Measurements from ENCODE around the gene CNOT1. TPM values are rescaled to one million over a fixed set of nuclear protein-coding genes. Genes with fewer than 3 reads are reported as not detected.

The CNOT1 gene
- total RNA-seq, 4 donors from 2014 or later, result 69.4 to 173 (median 151) TPM

DNA sequence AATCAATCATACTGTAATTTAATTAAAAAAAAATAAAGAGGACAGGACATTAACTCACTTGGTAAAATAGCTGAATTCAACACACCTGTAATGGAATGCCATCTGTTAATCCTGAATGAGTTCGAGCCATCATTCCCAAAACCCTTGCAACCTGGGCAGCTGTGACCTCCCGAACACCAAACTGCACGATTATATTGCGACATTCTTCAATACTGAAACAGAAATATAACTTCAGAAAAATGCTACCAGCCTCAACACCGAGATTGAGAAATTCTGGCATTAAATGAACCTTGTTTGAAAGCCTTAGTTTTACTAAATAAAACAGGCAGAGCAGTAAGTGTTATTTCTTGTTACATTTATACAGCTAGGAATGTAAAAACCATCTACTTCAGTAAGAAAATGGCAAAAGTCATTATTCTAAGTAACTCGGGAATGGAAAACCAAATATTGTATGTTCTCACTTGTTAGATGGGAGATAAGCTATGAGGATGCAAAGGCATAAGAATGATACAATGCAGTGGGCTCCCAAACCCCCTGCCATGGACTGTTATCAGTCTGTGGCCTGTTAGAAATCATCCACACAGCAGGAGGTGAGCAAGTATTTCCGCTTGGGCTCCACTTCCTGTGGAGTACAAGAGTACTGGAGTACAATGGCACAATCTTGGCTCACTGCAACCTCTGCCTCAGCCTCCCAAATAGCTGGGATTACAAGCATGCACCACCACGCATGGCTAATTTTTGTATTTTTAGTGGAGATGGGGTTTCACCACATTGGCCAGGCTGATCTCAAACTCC lies 46.5 kb downstream of the CNOT1 start:
- no peak for DNase-seq
- TF ChIP-seq, protein P1, sequence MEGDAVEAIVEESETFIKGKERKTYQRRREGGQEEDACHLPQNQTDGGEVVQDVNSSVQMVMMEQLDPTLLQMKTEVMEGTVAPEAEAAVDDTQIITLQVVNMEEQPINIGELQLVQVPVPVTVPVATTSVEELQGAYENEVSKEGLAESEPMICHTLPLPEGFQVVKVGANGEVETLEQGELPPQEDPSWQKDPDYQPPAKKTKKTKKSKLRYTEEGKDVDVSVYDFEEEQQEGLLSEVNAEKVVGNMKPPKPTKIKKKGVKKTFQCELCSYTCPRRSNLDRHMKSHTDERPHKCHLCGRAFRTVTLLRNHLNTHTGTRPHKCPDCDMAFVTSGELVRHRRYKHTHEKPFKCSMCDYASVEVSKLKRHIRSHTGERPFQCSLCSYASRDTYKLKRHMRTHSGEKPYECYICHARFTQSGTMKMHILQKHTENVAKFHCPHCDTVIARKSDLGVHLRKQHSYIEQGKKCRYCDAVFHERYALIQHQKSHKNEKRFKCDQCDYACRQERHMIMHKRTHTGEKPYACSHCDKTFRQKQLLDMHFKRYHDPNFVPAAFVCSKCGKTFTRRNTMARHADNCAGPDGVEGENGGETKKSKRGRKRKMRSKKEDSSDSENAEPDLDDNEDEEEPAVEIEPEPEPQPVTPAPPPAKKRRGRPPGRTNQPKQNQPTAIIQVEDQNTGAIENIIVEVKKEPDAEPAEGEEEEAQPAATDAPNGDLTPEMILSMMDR (IDR thresholded peaks at IDR 0.05), result no peak
- TF ChIP-seq POLR2A (IDR thresholded peaks at IDR 0.05), result no peak
- Histone ChIP-seq H3K9me3 (no peaks in the 10 kb centered on the region), H3K4me1 (no peaks in the 10 kb centered on the region), H3K4me3 (no peak overlapping the region), H3K27me3 (no peaks in the 10 kb centered on the region), H3K36me3 (no peaks in the 10 kb centered on the region), H3K27ac (no peak overlapping the region)
- intact Hi-C loops (cut with DNase I; ENCODE audit: low total_unique reads), result no loop called here

DNA sequence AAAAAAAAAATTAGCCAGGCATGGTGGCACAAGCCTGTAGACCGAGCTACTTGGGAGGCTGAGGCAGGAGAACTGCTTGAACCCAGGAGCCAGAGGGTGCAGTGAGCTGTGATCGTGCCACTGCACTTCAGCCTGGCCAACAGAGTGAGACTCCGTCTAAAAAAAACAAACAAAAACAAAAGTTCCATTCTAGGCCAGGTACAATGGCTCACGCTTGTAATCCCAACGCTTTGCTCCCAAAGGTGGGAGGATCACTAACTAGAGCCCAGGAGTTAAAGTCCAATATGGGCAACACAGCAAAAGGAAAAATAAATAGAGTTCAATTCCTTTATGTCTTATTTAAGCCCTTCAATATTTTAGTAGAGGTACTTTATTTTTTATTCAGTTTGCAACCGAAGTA lies 47.5 kb downstream of the CNOT1 start:
- Histone ChIP-seq H3K27ac (no peak overlapping the region), H3K9me3 (no peaks in the 10 kb centered on the region), H3K4me3 (no peak overlapping the region), H3K4me1 (no peaks in the 10 kb centered on the region), H3K27me3 (no peaks in the 10 kb centered on the region), H3K36me3 (no peaks in the 10 kb centered on the region)
- no peak for TF ChIP-seq POLR2A (IDR thresholded peaks at IDR 0.05)
- TF ChIP-seq, protein P1 (IDR thresholded peaks at IDR 0.05), result no peak
- no peak for DNase-seq
- intact Hi-C loops (cut with DNase I; ENCODE audit: low total_unique reads), result no loop called here

DNA sequence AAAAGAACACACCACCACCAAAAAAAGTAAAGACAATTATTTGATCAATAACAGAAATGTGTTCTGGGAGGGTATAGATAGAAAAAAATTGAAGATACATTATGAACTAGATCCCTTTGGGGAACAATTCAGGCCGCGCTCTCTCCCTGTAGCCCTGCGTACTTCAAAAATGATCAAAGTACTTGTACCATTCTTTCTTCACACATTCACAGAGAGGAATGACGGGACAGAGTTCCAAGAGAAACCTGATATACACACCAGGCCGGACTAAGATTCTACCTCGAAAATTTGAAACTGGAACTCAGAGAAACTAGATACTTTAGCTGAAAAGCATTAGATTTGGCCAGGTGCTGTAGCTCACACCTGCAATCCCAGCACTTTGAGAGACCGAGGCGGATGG lies 50.0 kb downstream of the CNOT1 start:
- intact Hi-C loops (cut with DNase I; ENCODE audit: low total_unique reads), result no loop called here
- Histone ChIP-seq H3K36me3 (no peaks in the 10 kb centered on the region), H3K27me3 (no peaks in the 10 kb centered on the region), H3K9me3 (no peaks in the 10 kb centered on the region), H3K27ac (no peak overlapping the region), H3K4me3 (no peak overlapping the region), H3K4me1 (no peaks in the 10 kb centered on the region)
- no peak for TF ChIP-seq POLR2A (IDR thresholded peaks at IDR 0.05)
- TF ChIP-seq, protein P1 (IDR thresholded peaks at IDR 0.05), result no peak
- no peak for DNase-seq

DNA sequence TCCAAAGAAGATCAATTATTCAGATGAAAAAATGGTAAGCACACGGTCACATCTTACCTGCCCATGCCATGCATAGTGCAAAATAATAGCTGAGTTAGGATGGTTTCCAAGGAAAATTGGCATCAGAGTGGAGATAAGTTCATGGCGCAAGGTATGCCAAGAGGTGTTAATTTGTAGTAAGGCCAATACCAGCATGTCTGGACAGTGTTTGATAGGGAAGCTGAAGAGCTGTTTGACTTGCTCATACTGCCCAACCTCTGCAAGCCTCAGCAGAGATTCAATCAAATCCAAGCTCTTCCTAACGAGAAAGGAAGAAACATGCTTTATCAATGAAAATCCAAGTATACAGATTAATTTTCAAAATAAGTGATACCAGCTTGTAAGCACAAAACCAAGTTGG lies 51.0 kb downstream of the CNOT1 start:
- Histone ChIP-seq H3K9me3 (no peaks in the 10 kb centered on the region), H3K27ac (no peak overlapping the region), H3K36me3 (no peaks in the 10 kb centered on the region), H3K4me3 (no peak overlapping the region), H3K4me1 (no peaks in the 10 kb centered on the region), H3K27me3 (no peaks in the 10 kb centered on the region)
- intact Hi-C loops (cut with DNase I; ENCODE audit: low total_unique reads), result no loop called here
- DNase-seq, result no peak
- no peak for TF ChIP-seq POLR2A (IDR thresholded peaks at IDR 0.05)
- TF ChIP-seq, protein P1 (IDR thresholded peaks at IDR 0.05), result no peak

DNA sequence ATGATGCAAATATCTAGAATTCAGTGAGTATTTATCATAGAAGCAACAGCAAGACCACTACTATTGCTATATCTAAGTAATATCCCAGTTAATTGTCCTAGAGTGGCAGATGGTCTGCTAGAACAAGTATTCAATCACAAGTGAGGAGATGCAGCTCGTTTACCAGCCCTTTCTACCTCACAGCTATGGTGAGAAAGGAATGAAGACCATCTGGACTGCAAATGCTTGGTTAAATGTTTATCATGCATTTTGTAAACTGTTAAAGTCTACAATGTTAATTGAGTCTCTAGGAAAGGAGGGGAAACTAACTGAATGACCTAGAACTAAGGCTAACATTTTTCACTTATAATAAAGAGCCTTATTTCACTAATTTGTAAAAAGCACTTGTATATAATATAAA lies 52.5 kb downstream of the CNOT1 start:
- no peak for DNase-seq
- H3K9me3 ChIP-seq, result no peaks in the 10 kb centered on the region
- no peak overlapping the region for H3K27ac ChIP-seq
- H3K4me1 ChIP-seq, result no peaks in the 10 kb centered on the region
- no peak for TF ChIP-seq POLR2A (IDR thresholded peaks at IDR 0.05)
- TF ChIP-seq, protein P1 (IDR thresholded peaks at IDR 0.05), result no peak
- no peaks in the 10 kb centered on the region for H3K27me3 ChIP-seq
- no peaks in the 10 kb centered on the region for H3K36me3 ChIP-seq
- intact Hi-C loops (cut with DNase I; ENCODE audit: low total_unique reads), result no loop called here
- H3K4me3 ChIP-seq, result no peak overlapping the region
